CD14-positive monocyte (primary cell): ENCODE data around the gene GJC1. TPM values are rescaled to one million over a fixed set of nuclear protein-coding genes. Genes with fewer than 3 reads are reported as not detected.
A peak's percentile ranks its signal among the peaks of the same experiment; 100 is the strongest.

Source experiments
- DNase-seq, 3 donors: peaks; one replicate each; pipeline ENCODE4 v3.0.0-alpha.2; 2011 to 2022
- H2AFZ ChIP-seq: 2 replicates; pipeline ENCODE4 v1.6.0; 2012; ENCODE audit warnings: mild to moderate bottlenecking, low read depth, low read length, inconsistent platforms; ENCODE audit not compliant: insufficient read depth, poor library complexity, severe bottlenecking
- H3K27ac ChIP-seq, 2 donors: 1 replicate in 1 of 2; 2 replicates in 1 of 2; pipeline ENCODE4 v1.5.1; 2012 to 2013; ENCODE audit warnings: low read length in 2 of 2, control low read depth in 1 of 2, inconsistent platforms in 1 of 2, low read depth in 1 of 2, mild to moderate bottlenecking in 1 of 2
- H3K27me3 ChIP-seq, 2 donors: one replicate each; pipeline versions ENCODE4 v1.6.0 to v1.6.1; 2011 to 2013; ENCODE audit warnings: low read length in 2 of 2; ENCODE audit not compliant: control insufficient read depth in 2 of 2, insufficient read depth in 2 of 2
- H3K36me3 ChIP-seq, 2 donors: replicated peaks in 1 of 2; 1 replicate in 1 of 2; 2 replicates in 1 of 2; pipeline versions ENCODE4 v1.5.1 to v1.6.1; 2012 to 2013; ENCODE audit warnings: low read length in 2 of 2, control low read depth in 1 of 2, inconsistent platforms in 1 of 2, mild to moderate bottlenecking in 1 of 2; ENCODE audit not compliant: insufficient read depth in 2 of 2, control insufficient read depth in 1 of 2
- H3K4me1 ChIP-seq, 2 donors: 1 replicate in 1 of 2; 2 replicates in 1 of 2; pipeline versions ENCODE4 v1.5.1 to v1.6.1; 2012 to 2013; ENCODE audit warnings: low read length in 2 of 2, control low read depth in 1 of 2, inconsistent platforms in 1 of 2, mild to moderate bottlenecking in 1 of 2, moderate library complexity in 1 of 2; ENCODE audit not compliant: insufficient read depth in 2 of 2, control insufficient read depth in 1 of 2
- H3K4me2 ChIP-seq: replicated peaks from 2 replicates; pipeline ENCODE3; 2012; ENCODE audit warnings: low read length, moderate library complexity, mild to moderate bottlenecking; ENCODE audit not compliant: poor library complexity, severe bottlenecking; ENCODE audit errors: extremely low read depth
- H3K4me3 ChIP-seq, 3 experiments: fragments of 200-600 bp in 1 of 3; sonication (generic) in 1 of 3; replicated peaks in 1 of 3; 1 replicate in 2 of 3; 2 replicates in 1 of 3; pipeline ENCODE4 v1.5.1; 2011 to 2013; ENCODE audit warnings: low read length in 3 of 3, mild to moderate bottlenecking in 3 of 3, control low read depth in 2 of 3, low read depth in 2 of 3, inconsistent platforms in 1 of 3, moderate library complexity in 1 of 3
- H3K79me2 ChIP-seq: 2 replicates; pipeline ENCODE4 v1.6.0; 2012; ENCODE audit warnings: mild to moderate bottlenecking, control low read depth, inconsistent platforms, low read length, moderate library complexity; ENCODE audit not compliant: insufficient read depth
- H3K9ac ChIP-seq: 2 replicates; pipeline ENCODE4 v1.6.0; 2017; ENCODE audit warnings: low read length, mild to moderate bottlenecking; ENCODE audit not compliant: insufficient read depth, poor library complexity, severe bottlenecking
- H3K9me3 ChIP-seq, 2 donors: replicated peaks in 1 of 2; 1 replicate in 1 of 2; 2 replicates in 1 of 2; pipeline versions ENCODE4 v1.5.1 to v1.6.1; 2012 to 2013; ENCODE audit warnings: low read length in 2 of 2, control low read depth in 1 of 2; ENCODE audit not compliant: control insufficient read depth in 1 of 2, insufficient read depth in 1 of 2
- H4K20me1 ChIP-seq: 2 replicates; pipeline ENCODE4 v1.6.0; 2012; ENCODE audit warnings: mild to moderate bottlenecking, low read length, control low read depth, moderate library complexity; ENCODE audit not compliant: insufficient read depth
- H3K27ac Mint-ChIP-seq, 7 donors: one replicate each; pipeline ENCODE4 v1.8.0; 2020; ENCODE audit warnings: mild to moderate bottlenecking in 7 of 7, mixed read lengths in 7 of 7, moderate library complexity in 6 of 7, inconsistent platforms in 2 of 7
- H3K27me3 Mint-ChIP-seq, 3 donors: one replicate each; pipeline ENCODE4 v1.8.0; 2021 to 2022; ENCODE audit warnings: low read depth in 3 of 3, mild to moderate bottlenecking in 3 of 3, mixed read lengths in 3 of 3, moderate library complexity in 3 of 3, inconsistent platforms in 1 of 3
- H3K36me3 Mint-ChIP-seq, 2 donors: one replicate each; pipeline ENCODE4 v1.8.0; 2020; ENCODE audit warnings: mixed read lengths in 2 of 2, inconsistent platforms in 1 of 2, mild to moderate bottlenecking in 1 of 2
- H3K4me1 Mint-ChIP-seq: one replicate; pipeline ENCODE4 v1.8.0; 2020; ENCODE audit warnings: mild to moderate bottlenecking, mixed read lengths
- H3K4me3 Mint-ChIP-seq, 2 donors: one replicate each; pipeline ENCODE4 v1.8.0; 2020; ENCODE audit warnings: mild to moderate bottlenecking in 2 of 2, mixed read lengths in 2 of 2, moderate library complexity in 1 of 2
- H3K9me3 Mint-ChIP-seq, 7 donors: one replicate each; pipeline ENCODE4 v1.8.0; 2020 to 2022; ENCODE audit warnings: mixed read lengths in 7 of 7, mild to moderate bottlenecking in 6 of 7, moderate library complexity in 6 of 7, inconsistent platforms in 2 of 7
- CTCF ChIP-seq: fragments of 200-600 bp; IDR thresholded peaks from one replicate; pipeline ENCODE4 v1.8.0; 2022; ENCODE audit warnings: antibody characterized with exemption, mild to moderate bottlenecking
- whole genome bisulfite sequencing: methylation state at CpG from one replicate; pipeline ENCODE4 v1.1.5; 2013; ENCODE audit warnings: missing lambda C conversion rate; ENCODE audit not compliant: insufficient coverage; 5-methylcytosine and 5-hydroxymethylcytosine counted together
- intact Hi-C, 2 donors: fragments of 100-400 bp; cut with micrococcal nuclease; formaldehyde crosslinking; loops; one replicate each; pipeline versions ENCODE4 v1.15.0 to v1.15.1; 2023
- polyA plus RNA-seq, 3 donors: library from polyadenylated mRNA; depleted of rRNA in 1 of 3; unstranded in 2 of 3; stranded (reverse) in 1 of 3; fragments of 300-500 nt in 2 of 3; fragments of >200 nt in 1 of 3; fragmentation: Illumina TruSeq in 2 of 3; gene quantifications; 1 replicate in 2 of 3; 2 replicates in 1 of 3; pipeline ENCODE4 v1.2.3, GENCODE V29; 2012 to 2021

GJC1 gene
- polyA plus RNA-seq, 3 donors: not detected

DNA sequence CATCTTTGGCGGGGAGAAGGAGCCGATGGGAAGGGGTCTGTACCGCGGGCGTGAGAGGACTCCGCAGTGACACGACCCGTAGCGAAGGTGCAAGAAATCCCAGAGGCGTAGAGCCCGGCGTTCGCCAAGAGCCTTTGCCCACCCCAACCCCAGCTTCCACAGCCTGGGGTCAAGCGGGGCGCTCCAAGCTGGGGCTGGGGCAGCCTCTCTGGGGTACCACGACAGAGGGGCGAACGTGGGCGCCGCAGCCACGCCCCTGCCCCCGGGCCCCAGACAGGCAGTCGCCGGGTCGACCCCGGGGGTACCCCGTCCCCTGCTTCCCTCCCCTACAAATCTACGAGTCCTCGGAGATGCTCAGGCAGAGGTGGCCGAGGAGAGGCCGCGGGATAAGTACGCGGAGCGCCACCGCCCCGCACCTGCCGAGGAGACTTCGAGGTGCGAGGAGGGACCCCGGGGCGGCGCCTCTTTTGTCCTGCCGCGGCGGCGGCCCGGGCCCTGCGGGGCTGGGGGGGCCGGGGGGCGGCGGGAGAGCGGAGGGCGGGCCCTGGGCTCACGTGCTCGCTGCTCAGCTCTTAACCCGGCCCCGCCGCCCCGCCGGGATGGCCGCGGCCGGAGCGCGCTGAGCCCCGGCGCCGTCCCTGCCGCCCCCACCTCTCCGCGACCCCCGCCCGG, 71.5 kb downstream of the GJC1 start, which contains the start of gene ADAM11:
TSS of gene ADAM11 (plus strand) at position 575 of the 672 bp plus-strand sequence. CDS start 212 bp downstream, outside the sequence.
- H3K27ac ChIP-seq: no peak within 1 kb of the TSS
- peaks cover 0 to 9% (median 0%) of the 10 kb centered on the region in 7 donors for H3K9me3 Mint-ChIP-seq
- peak within 1 kb of the TSS in 1 of 7 donors; percentile 67 for H3K27ac Mint-ChIP-seq
- 4% methylated on average over 43 of the region's 74 CpGs for WGBS
- peak within 1 kb of the TSS in 1 of 3 experiments; percentile 14 for H3K4me3 ChIP-seq
- peak within 1 kb of the TSS; percentile 8 for H3K9ac ChIP-seq
- peaks cover 22 to 35% of the 10 kb centered on the region in 2 donors for H3K27me3 ChIP-seq
- H2AFZ ChIP-seq: peak within 1 kb of the TSS; percentile 29
- H3K4me3 Mint-ChIP-seq: peak within 1 kb of the TSS; percentile 27 to 37
- peaks cover 2% of the 10 kb centered on the region for H3K4me1 Mint-ChIP-seq
- peak within 1 kb of the TSS; percentile 44 for H3K4me2 ChIP-seq
- H3K36me3 ChIP-seq: no peaks in the 10 kb centered on the region
- H3K4me1 ChIP-seq: peaks cover 5 to 8% of the 10 kb centered on the region in 2 donors
- H3K79me2 ChIP-seq: no peaks in the 10 kb centered on the region
- intact Hi-C loops: no loop called here
- peak in 1 of 3 donors; percentile 3 for DNase-seq
- TF ChIP-seq CTCF: no peak
- peaks cover 0 to 6% of the 10 kb centered on the region in 2 donors for H3K9me3 ChIP-seq
- no peaks in the 10 kb centered on the region for H4K20me1 ChIP-seq
- H3K27me3 Mint-ChIP-seq: peaks cover 41 to 51% (median 43%) of the 10 kb centered on the region in 3 donors
- no peaks in the 10 kb centered on the region for H3K36me3 Mint-ChIP-seq

GRCh38 chr17:44757918-44758413, 72.1 kb downstream of the GJC1 start:
- Mint-ChIP-seq H3K4me1 (peaks cover 2% of the 10 kb centered on the region), H3K27ac (peak overlapping the region in 1 of 7 donors; percentile 67), H3K27me3 (peaks cover 41 to 51% (median 43%) of the 10 kb centered on the region in 3 donors), H3K4me3 (peak overlapping the region; percentile 27 to 37), H3K9me3 (peaks cover 0 to 9% (median 0%) of the 10 kb centered on the region in 7 donors), H3K36me3 (no peaks in the 10 kb centered on the region)
- TF ChIP-seq CTCF: no peak
- Histone ChIP-seq H3K9ac (no peak overlapping the region), H3K79me2 (no peaks in the 10 kb centered on the region), H4K20me1 (no peaks in the 10 kb centered on the region), H3K27ac (no peak overlapping the region), H3K4me3 (no peak overlapping the region), H3K9me3 (peaks cover 0 to 6% of the 10 kb centered on the region in 2 donors), H3K36me3 (no peaks in the 10 kb centered on the region), H2AFZ (no peak overlapping the region), H3K4me2 (no peak overlapping the region), H3K4me1 (peaks cover 5 to 8% of the 10 kb centered on the region in 2 donors), H3K27me3 (peaks cover 22 to 35% of the 10 kb centered on the region in 2 donors)
- intact Hi-C loops: no loop called here
- DNase-seq: peak in 1 of 3 donors; percentile 2
- WGBS: 26% methylated on average over 4 of the region's 5 CpGs
